GM12864 (cell line): ENCODE results near the gene TCF12.

Source experiments
- DNase-seq: peaks from one replicate; pipeline ENCODE4 v3.0.0-alpha.2; 2011; ENCODE audit warnings: low read depth
- H3K4me3 ChIP-seq: 2 replicates; pipeline ENCODE4 v1.5.1; 2011; ENCODE audit warnings: mild to moderate bottlenecking, low read depth, low read length, control low read depth
- TF ChIP-seq, protein P1 (sequence below): IDR thresholded peaks from 2 replicates; pipeline ENCODE4 v1.5.1; 2011; ENCODE audit warnings: low read depth, mild to moderate bottlenecking, moderate library complexity, low read length, control low read depth, inconsistent platforms; ENCODE audit errors: missing control alignments

Gene TCF12

DNA sequence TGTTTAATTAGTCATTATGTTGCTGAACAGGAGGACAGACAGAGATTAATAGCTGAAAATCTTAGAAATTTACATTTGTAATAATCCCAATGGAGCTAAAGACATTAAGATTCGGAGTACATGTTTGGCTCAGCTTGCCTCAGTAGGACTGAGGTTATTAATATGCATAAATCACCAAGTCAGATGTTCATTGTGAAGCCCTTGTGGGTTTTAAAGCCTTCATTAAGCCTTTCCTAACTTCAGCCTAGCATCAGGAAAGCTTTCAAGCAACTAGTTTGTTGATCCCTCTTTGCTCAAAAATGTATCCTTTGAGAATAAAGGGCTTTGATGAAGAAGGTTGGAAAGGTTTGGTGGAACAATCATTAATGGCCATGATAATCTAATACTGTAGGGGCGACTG lies 279.7 kb downstream of the TCF12 start:
- no peak for DNase-seq
- TF ChIP-seq, protein P1, sequence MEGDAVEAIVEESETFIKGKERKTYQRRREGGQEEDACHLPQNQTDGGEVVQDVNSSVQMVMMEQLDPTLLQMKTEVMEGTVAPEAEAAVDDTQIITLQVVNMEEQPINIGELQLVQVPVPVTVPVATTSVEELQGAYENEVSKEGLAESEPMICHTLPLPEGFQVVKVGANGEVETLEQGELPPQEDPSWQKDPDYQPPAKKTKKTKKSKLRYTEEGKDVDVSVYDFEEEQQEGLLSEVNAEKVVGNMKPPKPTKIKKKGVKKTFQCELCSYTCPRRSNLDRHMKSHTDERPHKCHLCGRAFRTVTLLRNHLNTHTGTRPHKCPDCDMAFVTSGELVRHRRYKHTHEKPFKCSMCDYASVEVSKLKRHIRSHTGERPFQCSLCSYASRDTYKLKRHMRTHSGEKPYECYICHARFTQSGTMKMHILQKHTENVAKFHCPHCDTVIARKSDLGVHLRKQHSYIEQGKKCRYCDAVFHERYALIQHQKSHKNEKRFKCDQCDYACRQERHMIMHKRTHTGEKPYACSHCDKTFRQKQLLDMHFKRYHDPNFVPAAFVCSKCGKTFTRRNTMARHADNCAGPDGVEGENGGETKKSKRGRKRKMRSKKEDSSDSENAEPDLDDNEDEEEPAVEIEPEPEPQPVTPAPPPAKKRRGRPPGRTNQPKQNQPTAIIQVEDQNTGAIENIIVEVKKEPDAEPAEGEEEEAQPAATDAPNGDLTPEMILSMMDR: no peak
- no peak overlapping the region for H3K4me3 ChIP-seq

DNA sequence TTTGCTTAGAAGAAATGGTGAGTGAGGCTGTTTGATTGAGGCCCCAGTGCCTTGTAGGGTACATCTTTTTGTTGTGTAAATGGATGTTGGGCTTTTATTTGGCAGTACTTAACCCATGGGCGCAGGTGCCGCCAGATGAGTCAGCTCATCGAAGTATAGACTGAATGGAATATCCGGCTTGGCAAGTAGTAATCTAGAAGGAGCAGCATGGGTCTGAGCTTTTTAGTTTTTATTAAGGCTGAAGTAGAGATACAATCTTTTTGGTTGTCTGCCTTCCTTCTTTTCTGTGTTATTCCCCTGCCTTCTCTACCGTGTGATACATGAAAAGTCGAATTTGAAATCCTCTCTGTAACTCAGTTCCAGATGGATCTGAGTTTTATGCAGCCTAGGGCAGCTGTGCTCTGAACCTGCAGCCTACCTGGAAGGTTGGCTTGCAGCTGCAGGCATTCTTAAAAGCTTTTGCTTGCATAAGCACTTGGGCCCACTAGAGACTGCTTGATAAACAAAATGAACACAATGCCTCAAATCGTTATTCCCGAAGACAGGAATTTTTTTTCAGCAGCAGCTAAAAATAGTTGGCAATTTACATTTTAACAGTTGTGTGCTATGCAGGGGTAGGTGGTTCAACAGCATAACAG lies 280.3 kb downstream of the TCF12 start:
- TF ChIP-seq, protein P1: no peak
- H3K4me3 ChIP-seq: no peak overlapping the region
- no peak for DNase-seq

DNA sequence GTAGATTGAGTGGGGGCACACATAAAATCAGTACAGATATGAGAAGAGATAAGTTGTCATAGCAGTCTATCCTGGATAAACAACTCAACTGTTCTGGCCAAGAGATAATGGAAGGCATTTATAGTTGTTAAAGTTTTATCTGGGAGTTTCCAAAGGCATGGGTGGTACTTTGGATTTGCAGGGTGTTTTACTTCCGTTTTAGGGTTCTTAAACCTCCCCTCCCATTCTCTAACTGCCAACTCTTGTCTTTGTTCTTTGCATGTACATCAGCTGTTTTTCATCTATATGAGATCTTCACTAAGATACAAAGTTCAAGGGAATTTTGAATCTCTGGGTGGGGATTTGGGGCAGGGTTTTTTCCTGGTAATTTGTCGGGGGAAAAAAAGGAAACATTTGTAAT lies 283.1 kb downstream of the TCF12 start:
- no peak for DNase-seq
- TF ChIP-seq, protein P1: no peak
- no peak overlapping the region for H3K4me3 ChIP-seq

DNA sequence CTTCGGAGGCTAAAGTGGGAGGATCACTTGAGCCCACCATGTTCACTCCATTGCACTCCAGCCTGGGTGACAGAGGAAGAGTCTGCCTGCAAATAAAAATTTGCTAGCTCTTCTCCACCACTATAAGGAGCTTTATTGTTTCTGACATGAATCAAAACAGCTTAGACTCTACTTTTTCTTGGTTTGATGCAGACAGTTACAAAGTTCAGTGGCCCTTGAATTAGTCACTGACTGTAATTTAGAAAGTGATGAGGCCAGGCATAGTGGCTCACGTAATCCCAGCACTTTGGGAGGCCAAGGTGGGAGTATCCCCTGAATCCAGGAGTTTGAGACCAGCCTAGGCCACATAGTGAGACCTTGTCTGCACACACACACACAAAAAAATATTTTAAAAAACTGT lies 285.5 kb downstream of the TCF12 start:
- DNase-seq: no peak
- TF ChIP-seq, protein P1: no peak
- no peak overlapping the region for H3K4me3 ChIP-seq

DNA sequence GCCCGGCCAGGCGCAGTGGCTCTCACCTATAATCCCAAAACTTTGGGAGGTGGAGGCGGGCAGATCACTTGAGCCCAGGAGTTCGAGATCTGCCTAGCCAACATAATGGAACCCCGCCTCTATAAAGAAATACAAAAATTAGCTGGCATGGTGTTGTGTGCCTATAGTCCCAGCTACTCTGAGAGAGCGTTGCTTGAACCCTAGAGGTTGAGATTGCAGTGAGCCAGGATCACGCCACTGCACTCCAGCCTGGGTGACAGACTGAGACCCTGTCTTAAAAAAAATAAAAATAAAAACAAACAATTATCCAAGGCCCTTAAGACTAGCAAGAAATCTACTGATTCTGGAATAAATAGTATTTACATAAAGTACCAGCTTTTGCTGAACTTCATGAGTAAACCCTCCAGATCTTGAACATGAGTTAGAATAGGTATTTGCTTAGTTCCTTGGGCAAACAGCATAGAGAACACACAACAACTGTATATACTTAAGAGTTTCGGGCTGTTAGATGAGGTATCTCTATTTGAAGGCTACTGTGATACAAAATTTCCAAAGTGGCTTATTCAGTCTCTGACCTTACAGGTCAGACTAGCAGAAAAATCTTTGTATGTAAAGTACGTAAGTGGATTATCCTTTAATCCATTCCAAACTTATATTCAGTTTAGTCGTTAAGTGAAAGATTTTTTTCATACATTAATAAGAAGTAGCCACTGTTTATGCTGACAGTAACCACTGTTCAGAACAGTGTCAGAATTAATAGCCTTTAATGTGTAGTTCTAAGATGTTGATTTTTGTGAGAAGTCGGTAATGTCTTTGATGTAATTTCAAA lies 286.8 kb downstream of the TCF12 start:
- TF ChIP-seq, protein P1: no peak
- H3K4me3 ChIP-seq: no peak overlapping the region
- DNase-seq: no peak

DNA sequence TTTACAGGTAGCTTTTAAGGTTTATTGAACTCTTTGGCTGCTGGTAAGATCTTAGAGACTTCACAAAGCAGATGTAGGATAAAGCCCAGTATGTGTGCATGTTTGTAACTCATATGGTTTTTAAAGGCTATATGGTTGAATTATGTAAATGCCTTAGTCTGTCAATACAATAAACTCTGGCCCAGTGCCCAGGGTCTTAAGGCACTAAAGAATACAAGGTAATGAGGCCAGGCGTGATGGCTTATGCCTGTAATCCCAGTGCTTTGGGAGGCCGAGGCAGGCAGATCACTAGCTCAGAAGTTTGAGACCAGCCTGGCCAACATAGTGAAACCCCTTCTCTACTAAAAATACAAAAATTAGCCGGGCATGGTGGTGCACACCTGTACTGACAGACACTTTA lies 287.6 kb downstream of the TCF12 start:
- TF ChIP-seq, protein P1: no peak
- no peak for DNase-seq
- H3K4me3 ChIP-seq: no peak overlapping the region
